ENCODE measurements around the gene PRKCD. TPM values are rescaled to one million over a fixed set of nuclear protein-coding genes. Genes with fewer than 3 reads are reported as not detected.

Gene PRKCD
- total RNA-seq, 2 experiments from 2014 or later, result 18.1 to 20.1 TPM

- no peaks in the 10 kb centered on the region for H3K36me3 ChIP-seq (ENCODE audit: insufficient read depth, low read length)
- H3K27me3 ChIP-seq (ENCODE audit: control insufficient read depth in 1 of 2, insufficient read depth in 2 of 2, low read length in 2 of 2), result no peaks in the 10 kb centered on the region
- H3K27ac ChIP-seq (ENCODE audit: low read depth in 1 of 2, low read length in 2 of 2), result no peak overlapping the region
- no peak for TF ChIP-seq CTCF (IDR thresholded peaks at IDR 0.05)
- ATAC-seq (ENCODE audit: poor library complexity) (no peak), DNase-seq (peak in 2 of 14 experiments; percentile 66 to 72)
- no peak overlapping the region for H3K4me3 Mint-ChIP-seq
- no peaks in the 10 kb centered on the region for H3K4me1 Mint-ChIP-seq (ENCODE audit: low read depth)
- H3K4me3 ChIP-seq (ENCODE audit: low read length), result no peak overlapping the region
- H3K4me1 ChIP-seq (ENCODE audit: insufficient read depth, low read length), result no peaks in the 10 kb centered on the region
- ChIA-PET POLR2A (interaction anchor here (0.9 kb wide), 1 partner anchor 8 kb away, joined by 5 read pairs; no protein-coding TSS in a partner anchor), CTCF (no interaction called here)
- no peaks in the 10 kb centered on the region for H3K9me3 ChIP-seq (ENCODE audit: control insufficient read depth in 1 of 2, insufficient read depth in 1 of 2, low read length in 2 of 2)
- no peak overlapping the region for H3K27ac Mint-ChIP-seq
- H3K27me3 Mint-ChIP-seq, result no peaks in the 10 kb centered on the region
- H3K36me3 Mint-ChIP-seq (ENCODE audit: low read depth), result no peaks in the 10 kb centered on the region
- H3K9me3 Mint-ChIP-seq, result no peaks in the 10 kb centered on the region
- intact Hi-C loops (cut with DNase I, micrococcal nuclease), result no loop called here
Measured at GRCh38 chr3:53142986-53143385, 18.0 kb upstream of the PRKCD start.

GRCh38 chr3:53144446-53144845 lies 16.6 kb upstream of the PRKCD start:
- H3K9me3 Mint-ChIP-seq, result no peaks in the 10 kb centered on the region
- no peaks in the 10 kb centered on the region for H3K27me3 Mint-ChIP-seq
- Histone ChIP-seq H3K4me1 (ENCODE audit: insufficient read depth, low read length) (no peaks in the 10 kb centered on the region), H3K27me3 (ENCODE audit: control insufficient read depth in 1 of 2, insufficient read depth in 2 of 2, low read length in 2 of 2) (no peaks in the 10 kb centered on the region), H3K36me3 (ENCODE audit: insufficient read depth, low read length) (no peaks in the 10 kb centered on the region), H3K9me3 (ENCODE audit: control insufficient read depth in 1 of 2, insufficient read depth in 1 of 2, low read length in 2 of 2) (no peaks in the 10 kb centered on the region), H3K4me3 (ENCODE audit: low read length) (no peak overlapping the region), H3K27ac (ENCODE audit: low read depth in 1 of 2, low read length in 2 of 2) (no peak overlapping the region)
- DNase-seq, result no peak
- H3K4me1 Mint-ChIP-seq (ENCODE audit: low read depth), result no peaks in the 10 kb centered on the region
- ATAC-seq (ENCODE audit: poor library complexity), result no peak
- intact Hi-C loops (cut with DNase I, micrococcal nuclease), result no loop called here
- no peak for TF ChIP-seq CTCF (IDR thresholded peaks at IDR 0.05)
- CTCF ChIA-PET, result no interaction called here
- POLR2A ChIA-PET, result no interaction called here
- H3K4me3 Mint-ChIP-seq, result no peak overlapping the region
- H3K36me3 Mint-ChIP-seq (ENCODE audit: low read depth), result no peaks in the 10 kb centered on the region
- no peak overlapping the region for H3K27ac Mint-ChIP-seq

- no peaks in the 10 kb centered on the region for H3K4me1 ChIP-seq (ENCODE audit: insufficient read depth, low read length)
- no peaks in the 10 kb centered on the region for H3K36me3 Mint-ChIP-seq (ENCODE audit: low read depth)
- ChIA-PET CTCF (no interaction called here), POLR2A (no interaction called here)
- H3K4me1 Mint-ChIP-seq (ENCODE audit: low read depth), result no peaks in the 10 kb centered on the region
- no peak overlapping the region for H3K4me3 Mint-ChIP-seq
- no peak overlapping the region for H3K27ac ChIP-seq (ENCODE audit: low read depth in 1 of 2, low read length in 2 of 2)
- no peaks in the 10 kb centered on the region for H3K36me3 ChIP-seq (ENCODE audit: insufficient read depth, low read length)
- H3K27ac Mint-ChIP-seq, result no peak overlapping the region
- no peaks in the 10 kb centered on the region for H3K27me3 ChIP-seq (ENCODE audit: control insufficient read depth in 1 of 2, insufficient read depth in 2 of 2, low read length in 2 of 2)
- H3K9me3 ChIP-seq (ENCODE audit: control insufficient read depth in 1 of 2, insufficient read depth in 1 of 2, low read length in 2 of 2), result no peaks in the 10 kb centered on the region
- intact Hi-C loops (cut with DNase I, micrococcal nuclease), result no loop called here
- no peaks in the 10 kb centered on the region for H3K27me3 Mint-ChIP-seq
- TF ChIP-seq CTCF (IDR thresholded peaks at IDR 0.05), result no peak
- DNase-seq (no peak), ATAC-seq (ENCODE audit: poor library complexity) (no peak)
- H3K9me3 Mint-ChIP-seq, result no peaks in the 10 kb centered on the region
- H3K4me3 ChIP-seq (ENCODE audit: low read length), result no peak overlapping the region
Measured at GRCh38 chr3:53144862-53145712, 15.9 kb upstream of the PRKCD start.

Measured in CD4-positive, alpha-beta T cell (primary cell).